IMR-90 (cell line): Measurements from ENCODE around the gene ECSIT. TPM values are rescaled to one million over a fixed set of nuclear protein-coding genes. Genes with fewer than 3 reads are reported as not detected.
"Not testable (repeated sequence)": the region's sequence is repeated elsewhere in the genome, so short reads cannot be mapped to it uniquely, and the experiment has no call there.

Experiments used
- ATAC-seq: fragments of 200-7000 bp; cut with Tn5 transposase; 2 replicates; pipeline ENCODE4 v1.9.1; 2020; ENCODE audit warnings: low read depth, mild to moderate bottlenecking, moderate library complexity
- BruUV-seq: library from RNA; stranded (reverse); fragments of 400-500 nt; replicated peaks from 2 replicates; lab custom pipeline; 2021; lab: Mats Ljungman, UMichigan
- CTCF ChIA-PET: fragments of 300-600 bp; formaldehyde crosslinking; extraction: SDS; loops from one replicate; lab custom pipeline; 2021; ENCODE audit warnings: antibody characterized with exemption; lab: Yijun Ruan, JAX
- POLR2A ChIA-PET: fragments of 300-600 bp; sonication (Branson Sonifier 250); formaldehyde crosslinking; loops from one replicate; lab custom pipeline; 2022; ENCODE audit warnings: antibody characterized with exemption; ENCODE audit not compliant: unreplicated experiment; lab: Charles Lee
- DNase-seq: peaks from one replicate; pipeline ENCODE4 v3.0.0; 2013
- H2AFZ ChIP-seq: replicated peaks from 2 replicates; pipeline ENCODE3; 2013; ENCODE audit warnings: low read length, mild to moderate bottlenecking; ENCODE audit not compliant: poor library complexity
- H2AK5ac ChIP-seq: 2 replicates; pipeline ENCODE4 v1.6.1; 2013; ENCODE audit warnings: low read depth, low read length, inconsistent platforms
- H2AK9ac ChIP-seq: replicated peaks from 2 replicates; pipeline ENCODE3; 2013; ENCODE audit warnings: mild to moderate bottlenecking, low read depth, low read length, moderate library complexity; ENCODE audit not compliant: poor library complexity
- H2BK120ac ChIP-seq: 2 replicates; pipeline ENCODE4 v1.6.1; 2013; ENCODE audit warnings: low read depth, low read length, inconsistent platforms
- H2BK15ac ChIP-seq: 3 replicates; pipeline ENCODE4 v1.6.1; 2013; ENCODE audit warnings: low read depth, low read length, inconsistent platforms
- H2BK20ac ChIP-seq: 2 replicates; pipeline ENCODE4 v1.6.1; 2013; ENCODE audit warnings: low read depth, mild to moderate bottlenecking, inconsistent platforms, low read length, moderate library complexity
- H2BK5ac ChIP-seq: 2 replicates; pipeline ENCODE4 v1.6.1; 2013; ENCODE audit warnings: mild to moderate bottlenecking, low read depth, low read length, inconsistent platforms; ENCODE audit not compliant: poor library complexity, severe bottlenecking
- H3K14ac ChIP-seq: replicated peaks from 2 replicates; pipeline ENCODE4 v1.6.1; 2013; ENCODE audit warnings: low read depth, low read length, inconsistent platforms
- H3K18ac ChIP-seq: 2 replicates; pipeline ENCODE4 v1.6.1; 2013; ENCODE audit warnings: low read depth, low read length, control low read depth
- H3K23ac ChIP-seq: 2 replicates; pipeline ENCODE4 v1.6.1; 2013; ENCODE audit warnings: low read depth, low read length, inconsistent platforms
- H3K27ac ChIP-seq: 2 replicates; pipeline ENCODE4 v1.5.1; 2013; ENCODE audit warnings: mild to moderate bottlenecking, control low read depth, low read length; ENCODE audit not compliant: insufficient read depth
- H3K27me3 ChIP-seq: 2 replicates; pipeline ENCODE4 v1.6.1; 2013; ENCODE audit warnings: low read length; ENCODE audit not compliant: control insufficient read depth, insufficient read depth
- H3K36me3 ChIP-seq: 2 replicates; pipeline ENCODE4 v1.6.1; 2013; ENCODE audit warnings: low read length, mixed read lengths; ENCODE audit not compliant: control insufficient read depth, insufficient read depth
- H3K4ac ChIP-seq: 2 replicates; pipeline ENCODE4 v1.6.1; 2013; ENCODE audit warnings: low read depth, low read length, inconsistent platforms
- H3K4me1 ChIP-seq: 2 replicates; pipeline ENCODE4 v1.6.1; 2013; ENCODE audit warnings: low read length, mixed read lengths; ENCODE audit not compliant: control insufficient read depth, insufficient read depth
- H3K4me2 ChIP-seq: 2 replicates; pipeline ENCODE4 v1.6.1; 2013; ENCODE audit warnings: low read depth, mild to moderate bottlenecking, control low read depth, low read length, moderate library complexity
- H3K4me3 ChIP-seq: 2 replicates; pipeline ENCODE4 v1.5.1; 2013; ENCODE audit warnings: low read depth, mild to moderate bottlenecking, control low read depth, low read length, moderate library complexity; ENCODE audit not compliant: insufficient read depth
- H3K56ac ChIP-seq: 2 replicates; pipeline ENCODE4 v1.6.1; 2013; ENCODE audit warnings: low read length, inconsistent platforms; ENCODE audit not compliant: insufficient read depth; ENCODE audit errors: extremely low read depth
- H3K79me1 ChIP-seq, 2 experiments: 2 replicates each; pipeline ENCODE4 v1.6.1; 2013; ENCODE audit warnings: low read length in 2 of 2, inconsistent platforms in 1 of 2, low read depth in 1 of 2
- H3K9ac ChIP-seq: 2 replicates; pipeline ENCODE4 v1.6.1; 2013; ENCODE audit warnings: low read depth, low read length, control low read depth
- H3K9me1 ChIP-seq: 2 replicates; pipeline ENCODE4 v1.6.1; 2013; ENCODE audit warnings: low read length, inconsistent platforms; ENCODE audit not compliant: insufficient read depth
- H3K9me3 ChIP-seq: 2 replicates; pipeline ENCODE4 v1.6.1; 2013; ENCODE audit warnings: low read length; ENCODE audit not compliant: control insufficient read depth, insufficient read depth
- H4K20me1 ChIP-seq: 2 replicates; pipeline ENCODE4 v1.6.1; 2013; ENCODE audit warnings: low read length, inconsistent platforms; ENCODE audit not compliant: insufficient read depth
- H4K5ac ChIP-seq: 2 replicates; pipeline ENCODE4 v1.6.1; 2013; ENCODE audit warnings: mild to moderate bottlenecking, low read depth, low read length, control low read depth
- H4K8ac ChIP-seq, 2 experiments: 2 replicates each; pipeline ENCODE4 v1.6.1; 2013; ENCODE audit warnings: low read depth in 2 of 2, low read length in 2 of 2, control low read depth in 1 of 2, inconsistent platforms in 1 of 2
- H4K91ac ChIP-seq: 2 replicates; pipeline ENCODE4 v1.6.1; 2013; ENCODE audit warnings: low read depth, low read length, inconsistent platforms; ENCODE audit not compliant: insufficient read depth
- SMC3 ChIP-seq: fragments of 150-350 bp; IDR thresholded peaks from 2 replicates; pipeline ENCODE4 v1.6.1; 2016; ENCODE audit warnings: low read depth, mild to moderate bottlenecking, antibody characterized with exemption, low read length, moderate library complexity
- WGBS, 2 experiments: methylation state at CpG; one replicate each; pipeline versions ENCODE4 v1.1.5 to v1.1.7; 2013; ENCODE audit warnings: missing lambda C conversion rate in 2 of 2; ENCODE audit not compliant: insufficient read length in 1 of 2; ENCODE audit errors: extremely low coverage in 2 of 2; 5-methylcytosine and 5-hydroxymethylcytosine counted together
- dilution Hi-C: fragments of 300-500 bp; cut with HindIII; formaldehyde crosslinking; loops from one replicate; pipeline ENCODE4 v1.14.3; 2018; ENCODE audit warnings: low sequenced_read_pairs; ENCODE audit not compliant: unreplicated experiment
- in situ Hi-C: fragments of 300-500 bp; cut with MboI; formaldehyde crosslinking; loops from 3 replicates; pipeline ENCODE4 v1.14.3; 2019; ENCODE audit warnings: low sequenced_read_pairs, inconsistent platforms, mixed read lengths
- intact Hi-C: fragments of 100-400 bp; cut with micrococcal nuclease; formaldehyde crosslinking; loops from 2 replicates; pipeline ENCODE4 v1.10.0; 2022
- polyA plus RNA-seq, 3 experiments: library from polyadenylated mRNA; depleted of rRNA; stranded (reverse); fragments of >200 nt; gene quantifications; 2 replicates each; pipeline ENCODE4 v1.2.3, GENCODE V29; 2012; ENCODE audit warnings: low replicate concordance in 1 of 3
- total RNA-seq: library from RNA; depleted of rRNA; stranded (reverse); fragments of >200 nt; gene quantifications from 2 replicates; pipeline ENCODE4 v1.2.3, GENCODE V29; 2012
- TF ChIP-seq, protein P1 (sequence below): conservative IDR thresholded peaks from 2 replicates; pipeline ENCODE4 v1.5.1; 2012; ENCODE audit warnings: mild to moderate bottlenecking, low read depth, low read length, improper control_type of control experiment

ECSIT gene
- total and polyA plus RNA-seq, 2 of the 4 experiments (the other 2 are of a cell fraction) = 30.5 to 42.3 TPM

DNA sequence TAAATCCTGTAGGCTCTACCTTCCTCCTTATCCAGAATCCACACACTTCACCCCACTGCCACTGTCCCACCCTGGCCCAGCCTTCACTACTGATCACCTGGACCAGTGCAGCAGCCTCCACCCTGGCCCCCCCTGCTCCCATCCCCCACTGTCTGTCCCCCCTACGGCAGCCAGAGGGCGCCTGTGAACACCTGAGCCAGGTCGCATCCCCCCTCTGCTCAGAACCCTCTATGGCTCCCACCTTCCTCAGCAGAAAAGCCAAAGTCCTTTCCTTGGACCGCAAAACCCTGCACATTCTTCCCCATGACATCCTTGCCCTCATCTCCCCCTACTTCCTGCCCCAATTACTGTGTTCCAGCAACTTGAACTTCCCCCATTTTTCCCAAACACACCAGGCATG is 68.7 kb downstream of the ECSIT start:
- BruUV-seq = no TSS peak
- Histone ChIP-seq H3K9me3 (no peaks in the 10 kb centered on the region), H2AK5ac (no peak overlapping the region), H3K4me1 (no peaks in the 10 kb centered on the region), H2AFZ (no peak overlapping the region), H4K5ac (no peak overlapping the region), H3K27me3 (no peaks in the 10 kb centered on the region; the same call in 1 of the 2 replicates), H3K27ac (no peak overlapping the region), H3K56ac (no peak overlapping the region), H2BK5ac (no peak overlapping the region), H3K14ac (no peak overlapping the region), H3K9me1 (peaks cover 9% of the 10 kb centered on the region), H4K8ac (no peak overlapping the region), H3K4me3 (no peak overlapping the region), H3K23ac (no peak overlapping the region), H4K91ac (no peak overlapping the region), H3K4me2 (no peak overlapping the region), H4K20me1 (peaks cover 8% of the 10 kb centered on the region; the same call in 1 of the 2 replicates), H2BK120ac (no peak overlapping the region), H2BK20ac (no peak overlapping the region), H2AK9ac (no peak overlapping the region), H3K79me1 (no peaks in the 10 kb centered on the region), H3K9ac (no peak overlapping the region), H2BK15ac (no peak overlapping the region), H3K4ac (no peak overlapping the region), H3K18ac (no peak overlapping the region), H3K36me3 (no peaks in the 10 kb centered on the region)
- no peak for ATAC-seq
- ChIA-PET CTCF (no interaction called here), POLR2A (no interaction called here)
- WGBS, 2 experiments = 75% methylated on average over 2 of the region's 4 CpGs; no CpG with 5 or more reads in 1 of the 2 experiments
- no peak for DNase-seq
- in situ Hi-C loops (no loop called here), dilution Hi-C loops (no loop called here), intact Hi-C loops (no loop called here)
- TF ChIP-seq, protein P1, sequence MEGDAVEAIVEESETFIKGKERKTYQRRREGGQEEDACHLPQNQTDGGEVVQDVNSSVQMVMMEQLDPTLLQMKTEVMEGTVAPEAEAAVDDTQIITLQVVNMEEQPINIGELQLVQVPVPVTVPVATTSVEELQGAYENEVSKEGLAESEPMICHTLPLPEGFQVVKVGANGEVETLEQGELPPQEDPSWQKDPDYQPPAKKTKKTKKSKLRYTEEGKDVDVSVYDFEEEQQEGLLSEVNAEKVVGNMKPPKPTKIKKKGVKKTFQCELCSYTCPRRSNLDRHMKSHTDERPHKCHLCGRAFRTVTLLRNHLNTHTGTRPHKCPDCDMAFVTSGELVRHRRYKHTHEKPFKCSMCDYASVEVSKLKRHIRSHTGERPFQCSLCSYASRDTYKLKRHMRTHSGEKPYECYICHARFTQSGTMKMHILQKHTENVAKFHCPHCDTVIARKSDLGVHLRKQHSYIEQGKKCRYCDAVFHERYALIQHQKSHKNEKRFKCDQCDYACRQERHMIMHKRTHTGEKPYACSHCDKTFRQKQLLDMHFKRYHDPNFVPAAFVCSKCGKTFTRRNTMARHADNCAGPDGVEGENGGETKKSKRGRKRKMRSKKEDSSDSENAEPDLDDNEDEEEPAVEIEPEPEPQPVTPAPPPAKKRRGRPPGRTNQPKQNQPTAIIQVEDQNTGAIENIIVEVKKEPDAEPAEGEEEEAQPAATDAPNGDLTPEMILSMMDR = peak; percentile 17; the same call in 1 of the 2 replicates
- no peak for TF ChIP-seq SMC3

DNA sequence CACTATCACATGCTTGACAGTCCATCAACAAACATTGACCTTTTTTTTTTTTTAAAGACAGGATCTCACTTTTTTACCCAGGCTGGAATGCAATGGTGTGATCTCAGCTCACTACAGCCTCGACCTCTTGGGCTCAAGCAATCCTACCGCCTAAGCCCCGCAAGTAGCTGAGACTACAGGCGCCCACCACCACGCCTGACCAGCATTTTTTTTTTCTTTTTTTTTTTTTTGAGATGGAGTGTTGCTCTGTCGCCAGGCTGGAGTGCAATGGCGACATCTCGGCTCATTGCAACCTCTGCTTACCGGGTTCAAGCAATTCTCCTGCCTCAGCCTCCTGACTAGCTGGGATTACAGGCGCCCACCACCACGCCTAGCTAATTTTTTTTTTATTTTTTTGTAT is 70.0 kb downstream of the ECSIT start:
- BruUV-seq, H3K23ac ChIP-seq, H4K20me1 ChIP-seq, H2BK20ac ChIP-seq, H2BK120ac ChIP-seq, in situ Hi-C loops, intact Hi-C loops, H3K14ac ChIP-seq, H3K4me2 ChIP-seq, H2AFZ ChIP-seq, H3K4me3 ChIP-seq, H3K18ac ChIP-seq, H4K5ac ChIP-seq, H2BK15ac ChIP-seq, dilution Hi-C loops, H3K79me1 ChIP-seq, H3K9me1 ChIP-seq, H2AK5ac ChIP-seq, H4K91ac ChIP-seq, H3K9ac ChIP-seq, H3K56ac ChIP-seq, H3K27me3 ChIP-seq, H2BK5ac ChIP-seq, H2AK9ac ChIP-seq, H3K4ac ChIP-seq, DNase-seq, H3K36me3 ChIP-seq, H3K9me3 ChIP-seq, H4K8ac ChIP-seq, POLR2A ChIA-PET, H3K4me1 ChIP-seq, H3K27ac ChIP-seq, ATAC-seq: not testable (repeated sequence)
- CTCF ChIA-PET = interaction anchor here (0.6 kb wide), 1 partner anchor 19 kb away, joined by 3 read pairs; no protein-coding TSS in a partner anchor
- no CpG with 5 or more reads among the region's 11 CpGs for WGBS, 2 experiments
